Large intestine (tissue), 3 donors: Measurements from ENCODE around the gene ASIC4. TPM values are rescaled to one million over a fixed set of nuclear protein-coding genes. Genes with fewer than 3 reads are reported as not detected.

Source experiments
- DNase-seq, 2 donors: peaks; one replicate each; pipeline versions ENCODE4 v3.0.0 to v3.0.0-alpha.2; 2013
- H3K27ac ChIP-seq: one replicate; pipeline ENCODE4 v1.5.1; 2013; ENCODE audit warnings: low read length
- H3K27me3 ChIP-seq: 2 replicates; pipeline ENCODE4 v1.6.1; 2013; ENCODE audit warnings: low read length; ENCODE audit not compliant: control insufficient read depth, insufficient read depth
- H3K36me3 ChIP-seq: 2 replicates; pipeline ENCODE4 v1.6.1; 2013; ENCODE audit warnings: low read length; ENCODE audit not compliant: control insufficient read depth, insufficient read depth
- H3K4me1 ChIP-seq: one replicate; pipeline ENCODE4 v1.6.1; 2013; ENCODE audit warnings: low read length; ENCODE audit not compliant: control insufficient read depth, insufficient read depth
- H3K4me3 ChIP-seq: one replicate; pipeline ENCODE4 v1.5.1; 2013; ENCODE audit warnings: low read length
- H3K9me3 ChIP-seq: one replicate; pipeline ENCODE4 v1.6.1; 2013; ENCODE audit warnings: mild to moderate bottlenecking, low read depth, low read length, moderate library complexity; ENCODE audit not compliant: control insufficient read depth
- WGBS: methylation state at CpG from one replicate; pipeline ENCODE4 v1.1.5; 2013; ENCODE audit warnings: low lambda C conversion rate; ENCODE audit not compliant: insufficient coverage; 5-methylcytosine and 5-hydroxymethylcytosine counted together
- polyA plus RNA-seq: library from polyadenylated mRNA; unstranded; fragments of 120-200 nt; gene quantifications from one replicate; pipeline ENCODE4 v1.2.1, GENCODE V29; 2013

ASIC4 gene
- polyA plus RNA-seq, 1 donor: 1.1 TPM

DNA sequence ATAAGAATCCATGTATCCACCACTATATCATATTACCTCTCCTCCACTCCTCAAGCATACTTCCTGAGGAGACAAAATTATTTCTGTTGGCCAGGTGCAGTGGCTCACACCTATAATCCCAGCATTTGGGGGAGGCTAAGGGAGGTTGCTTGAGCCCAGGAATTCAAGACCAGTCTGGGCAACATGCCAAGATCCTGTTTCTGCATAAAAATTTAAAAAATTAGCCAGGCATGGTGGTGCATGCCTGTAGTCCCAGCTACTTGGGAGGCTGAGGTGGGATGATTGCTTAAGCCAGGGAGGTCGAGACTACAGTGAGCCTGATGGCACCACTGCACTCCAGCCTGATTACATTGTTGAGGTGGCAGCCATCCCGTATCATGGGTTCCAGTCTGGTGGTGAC lies 67.1 kb downstream of the ASIC4 start:
- no CpG with 5 or more reads among the region's 2 CpGs for WGBS
- no peaks in the 10 kb centered on the region for H3K36me3 ChIP-seq
- peaks cover 8% of the 10 kb centered on the region for H3K4me1 ChIP-seq
- H3K9me3 ChIP-seq: no peaks in the 10 kb centered on the region
- H3K4me3 ChIP-seq: no peak overlapping the region
- no peak overlapping the region for H3K27ac ChIP-seq
- DNase-seq: no peak
- peaks cover 6% of the 10 kb centered on the region for H3K27me3 ChIP-seq

Other genes with a start within 250 kb of the ASIC4 start
- gene DNAJB2, start 235.1 kb upstream of the ASIC4 start, polyA plus RNA-seq: 46.9 TPM
- gene PTPRN, start 205.1 kb upstream of the ASIC4 start, polyA plus RNA-seq: 9.2 TPM
- 0.46 TPM for gene RESP18, start 181.7 kb upstream of the ASIC4 start, polyA plus RNA-seq
- gene DNPEP, start 126.6 kb upstream of the ASIC4 start, polyA plus RNA-seq: 149 TPM
- gene DES, start 96.1 kb upstream of the ASIC4 start, polyA plus RNA-seq: 429 TPM
- 35.1 TPM for gene SPEG, start 79.6 kb upstream of the ASIC4 start, polyA plus RNA-seq
- gene GMPPA, start 15.6 kb upstream of the ASIC4 start, polyA plus RNA-seq: 54.0 TPM
- gene CHPF, start 29.3 kb downstream of the ASIC4 start, polyA plus RNA-seq: 81.8 TPM
- 19.9 TPM for gene TMEM198, start 29.5 kb downstream of the ASIC4 start, polyA plus RNA-seq
- 92.9 TPM for gene OBSL1, start 57.1 kb downstream of the ASIC4 start, polyA plus RNA-seq
- gene INHA, start 57.8 kb downstream of the ASIC4 start, polyA plus RNA-seq: 1.2 TPM
- 28.0 TPM for gene STK11IP, start 83.4 kb downstream of the ASIC4 start, polyA plus RNA-seq
- gene SLC4A3, start 113.1 kb downstream of the ASIC4 start, polyA plus RNA-seq: 3.3 TPM